ENCODE measurements around the gene GNG4. TPM values are rescaled to one million over a fixed set of nuclear protein-coding genes. Genes with fewer than 3 reads are reported as not detected.
A peak's percentile ranks its signal among the peaks of the same experiment; 100 is the strongest.

Gene GNG4
- total RNA-seq, 1 experiment from 2014 or later = 34.4 TPM

- H2BK120ac ChIP-seq (ENCODE audit: low read depth, low read length, poor library complexity, severe bottlenecking) = no peak overlapping the region
- H4K8ac ChIP-seq (replicated peaks; ENCODE audit: insufficient read length, low read depth, low read length) = no peak overlapping the region
- peaks cover 11% of the 10 kb centered on the region for H3K23me2 ChIP-seq (ENCODE audit: insufficient read length, low read depth, low read length, poor library complexity, severe bottlenecking)
- no peak overlapping the region for H3K56ac ChIP-seq (ENCODE audit: insufficient read length, low read depth, low read length)
- Mint-ChIP-seq H3K4me1 (peaks cover 52 to 58% of the 10 kb centered on the region in 2 experiments), H3K9me3 (no peaks in the 10 kb centered on the region; a peak in 1 of 5 replicates), H3K4me3 (no peak overlapping the region), H3K27me3 (ENCODE audit: low read depth) (peaks cover 3% of the 10 kb centered on the region), H3K36me3 (ENCODE audit: insufficient read depth in 1 of 3, low read depth in 3 of 3) (peaks cover 0 to 10% (median 0%) of the 10 kb centered on the region in 3 experiments; a peak in 5 of 7 replicates), H3K27ac (no peak overlapping the region; a peak in 2 of 7 replicates)
- H3K4me1 ChIP-seq (ENCODE audit: insufficient read depth, low read length) = peaks cover 7% of the 10 kb centered on the region; the same call in 1 of the 2 replicates
- no CpG with 5 or more reads among the region's 13 CpGs for WGBS (ENCODE audit: extremely low coverage, insufficient read length, low lambda C conversion rate)
- no peaks in the 10 kb centered on the region for H4K20me1 ChIP-seq (ENCODE audit: control insufficient read depth, insufficient read depth, insufficient read length)
- peaks cover 10% of the 10 kb centered on the region; the same call in 1 of the 2 replicates for H3K79me2 ChIP-seq (ENCODE audit: insufficient read depth, low read length)
- no peak overlapping the region for H3K23ac ChIP-seq (ENCODE audit: insufficient read length, low read depth, low read length)
- no peak overlapping the region for H3K9ac ChIP-seq (ENCODE audit: extremely low read depth, insufficient read length, low read length)
- H3K27me3 ChIP-seq (ENCODE audit: insufficient read depth, low read length) = no peaks in the 10 kb centered on the region
- H3K14ac ChIP-seq (ENCODE audit: insufficient read depth, low read length) = peak overlapping the region; percentile 32; the same call in 1 of the 2 replicates
- H2BK5ac ChIP-seq (ENCODE audit: insufficient read length, low read length) = no peak overlapping the region
- no peak for DNase-seq
- no peak overlapping the region for H4K91ac ChIP-seq (ENCODE audit: insufficient read length, low read depth, low read length)
- no peak overlapping the region for H2BK12ac ChIP-seq (ENCODE audit: insufficient read length, low read depth, low read length)
- H3K4ac ChIP-seq (ENCODE audit: low read depth, low read length) = no peak overlapping the region
- H3K9me3 ChIP-seq (ENCODE audit: control insufficient read depth, low read depth, low read length) = no peaks in the 10 kb centered on the region
- no peaks in the 10 kb centered on the region for H3K79me1 ChIP-seq (ENCODE audit: insufficient read depth, low read depth, low read length, poor library complexity, severe bottlenecking)
- H3K18ac ChIP-seq (ENCODE audit: insufficient read length, low read depth, low read length) = no peak overlapping the region
- no peak overlapping the region for H2BK20ac ChIP-seq (ENCODE audit: low read depth, low read length, poor library complexity, severe bottlenecking)
- no peak overlapping the region for H4K5ac ChIP-seq (ENCODE audit: insufficient read length, low read depth, low read length)
- H3K27ac ChIP-seq (ENCODE audit: insufficient read length, low read depth, low read length) = no peak overlapping the region
- H2AK5ac ChIP-seq (ENCODE audit: insufficient read length, low read length) = no peak overlapping the region
- no peak overlapping the region for H2BK15ac ChIP-seq (ENCODE audit: low read depth, low read length)
- no peak overlapping the region for H3T11ph ChIP-seq (ENCODE audit: low read length)
- TF ChIP-seq, protein P1, sequence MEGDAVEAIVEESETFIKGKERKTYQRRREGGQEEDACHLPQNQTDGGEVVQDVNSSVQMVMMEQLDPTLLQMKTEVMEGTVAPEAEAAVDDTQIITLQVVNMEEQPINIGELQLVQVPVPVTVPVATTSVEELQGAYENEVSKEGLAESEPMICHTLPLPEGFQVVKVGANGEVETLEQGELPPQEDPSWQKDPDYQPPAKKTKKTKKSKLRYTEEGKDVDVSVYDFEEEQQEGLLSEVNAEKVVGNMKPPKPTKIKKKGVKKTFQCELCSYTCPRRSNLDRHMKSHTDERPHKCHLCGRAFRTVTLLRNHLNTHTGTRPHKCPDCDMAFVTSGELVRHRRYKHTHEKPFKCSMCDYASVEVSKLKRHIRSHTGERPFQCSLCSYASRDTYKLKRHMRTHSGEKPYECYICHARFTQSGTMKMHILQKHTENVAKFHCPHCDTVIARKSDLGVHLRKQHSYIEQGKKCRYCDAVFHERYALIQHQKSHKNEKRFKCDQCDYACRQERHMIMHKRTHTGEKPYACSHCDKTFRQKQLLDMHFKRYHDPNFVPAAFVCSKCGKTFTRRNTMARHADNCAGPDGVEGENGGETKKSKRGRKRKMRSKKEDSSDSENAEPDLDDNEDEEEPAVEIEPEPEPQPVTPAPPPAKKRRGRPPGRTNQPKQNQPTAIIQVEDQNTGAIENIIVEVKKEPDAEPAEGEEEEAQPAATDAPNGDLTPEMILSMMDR (conservative IDR thresholded peaks at IDR 0.05) = no peak
- H2AFZ ChIP-seq (ENCODE audit: low read length) = no peak overlapping the region
- H3K4me2 ChIP-seq (ENCODE audit: insufficient read depth, insufficient read length, low read length) = no peak overlapping the region
These were observed 4.8 kb downstream of the GNG4 start for GRCh38 chr1:235644693-235645305.
